ENCODE data around the gene CLASP2.

Gene CLASP2

GRCh38 chr3:33544126-33544525, 173.9 kb downstream of the CLASP2 start:
- Histone ChIP-seq H3K79me1 (ENCODE audit: low read depth, low read length) (peaks cover 1% of the 10 kb centered on the region), H3K27me3 (ENCODE audit: control insufficient read depth in 3 of 3, insufficient read depth in 3 of 3, low read depth in 1 of 3, low read length in 3 of 3) (no peaks in the 10 kb centered on the region), H2BK120ac (ENCODE audit: low read depth, low read length) (no peak overlapping the region), H3K4me2 (ENCODE audit: insufficient read depth, low read length, poor library complexity, severe bottlenecking) (no peak overlapping the region), H4K8ac (ENCODE audit: low read depth, low read length) (no peak overlapping the region), H2BK12ac (ENCODE audit: low read length) (no peak overlapping the region), H4K91ac (ENCODE audit: low read depth, low read length, poor library complexity) (no peak overlapping the region), H3K9ac (ENCODE audit: low read depth, low read length, poor library complexity) (no peak overlapping the region), H3K27ac (replicated peaks; ENCODE audit: low read length) (no peak overlapping the region), H2AK5ac (ENCODE audit: low read depth, low read length) (no peak overlapping the region), H3K14ac (ENCODE audit: low read length) (no peak overlapping the region), H3K18ac (ENCODE audit: low read length) (no peak overlapping the region), H3K4me1 (ENCODE audit: control insufficient read depth in 2 of 2, insufficient read depth in 1 of 2, low read depth in 1 of 2, low read length in 2 of 2) (no peaks in the 10 kb centered on the region), H3K23ac (ENCODE audit: low read depth, low read length, poor library complexity) (no peak overlapping the region), H3K36me3 (replicated peaks in 1 of 2; ENCODE audit: control insufficient read depth in 2 of 2, insufficient read depth in 2 of 2, low read length in 2 of 2) (peaks cover 5 to 56% of the 10 kb centered on the region in 2 donors), H2BK15ac (ENCODE audit: low read length) (no peak overlapping the region), H3K9me3 (replicated peaks in 1 of 2; ENCODE audit: control insufficient read depth in 2 of 2, insufficient read depth in 1 of 2, low read depth in 1 of 2, low read length in 2 of 2) (peaks cover 4 to 5% of the 10 kb centered on the region in 2 donors), H3K4me3 (ENCODE audit: low read length in 2 of 2) (no peak overlapping the region), H2AFZ (ENCODE audit: low read length) (no peak overlapping the region), H3K4ac (ENCODE audit: low read length) (no peak overlapping the region), H2BK5ac (ENCODE audit: low read length) (no peak overlapping the region)
- no CpG with 5 or more reads among the region's 1 CpG for WGBS, 2 donors (ENCODE audit: extremely low coverage in 2 of 2, insufficient read length in 2 of 2, insufficient replicate concordance in 1 of 2)
- DNase-seq (ENCODE audit: low spot score): no peak

GRCh38 chr3:33543601-33544000, 174.5 kb downstream of the CLASP2 start:
- Histone ChIP-seq H3K4me3 (ENCODE audit: low read length in 2 of 2) (no peak overlapping the region), H3K18ac (ENCODE audit: low read length) (no peak overlapping the region), H3K4me2 (ENCODE audit: insufficient read depth, low read length, poor library complexity, severe bottlenecking) (no peak overlapping the region), H3K27ac (replicated peaks; ENCODE audit: low read length) (no peak overlapping the region), H2AFZ (ENCODE audit: low read length) (no peak overlapping the region), H2BK12ac (ENCODE audit: low read length) (no peak overlapping the region), H3K4me1 (ENCODE audit: control insufficient read depth in 2 of 2, insufficient read depth in 1 of 2, low read depth in 1 of 2, low read length in 2 of 2) (no peaks in the 10 kb centered on the region), H3K9me3 (replicated peaks in 1 of 2; ENCODE audit: control insufficient read depth in 2 of 2, insufficient read depth in 1 of 2, low read depth in 1 of 2, low read length in 2 of 2) (peaks cover 0 to 3% of the 10 kb centered on the region in 2 donors), H3K79me1 (ENCODE audit: low read depth, low read length) (no peaks in the 10 kb centered on the region), H3K14ac (ENCODE audit: low read length) (no peak overlapping the region), H3K9ac (ENCODE audit: low read depth, low read length, poor library complexity) (no peak overlapping the region), H2BK120ac (ENCODE audit: low read depth, low read length) (no peak overlapping the region), H3K27me3 (ENCODE audit: control insufficient read depth in 3 of 3, insufficient read depth in 3 of 3, low read depth in 1 of 3, low read length in 3 of 3) (no peaks in the 10 kb centered on the region), H4K91ac (ENCODE audit: low read depth, low read length, poor library complexity) (no peak overlapping the region), H2BK15ac (ENCODE audit: low read length) (no peak overlapping the region), H4K8ac (ENCODE audit: low read depth, low read length) (no peak overlapping the region), H2AK5ac (ENCODE audit: low read depth, low read length) (no peak overlapping the region), H3K36me3 (replicated peaks in 1 of 2; ENCODE audit: control insufficient read depth in 2 of 2, insufficient read depth in 2 of 2, low read length in 2 of 2) (peaks cover 2 to 52% of the 10 kb centered on the region in 2 donors), H3K4ac (ENCODE audit: low read length) (no peak overlapping the region), H3K23ac (ENCODE audit: low read depth, low read length, poor library complexity) (no peak overlapping the region), H2BK5ac (ENCODE audit: low read length) (no peak overlapping the region)
- DNase-seq (ENCODE audit: low spot score): no peak
- WGBS, 2 donors (ENCODE audit: extremely low coverage in 2 of 2, insufficient read length in 2 of 2, insufficient replicate concordance in 1 of 2): no CpG with 5 or more reads among the region's 1 CpG

- Histone ChIP-seq H3K27me3 (ENCODE audit: control insufficient read depth in 3 of 3, insufficient read depth in 3 of 3, low read depth in 1 of 3, low read length in 3 of 3) (no peaks in the 10 kb centered on the region), H3K4me3 (ENCODE audit: low read length in 2 of 2) (no peak overlapping the region), H2BK5ac (ENCODE audit: low read length) (no peak overlapping the region), H3K23ac (ENCODE audit: low read depth, low read length, poor library complexity) (no peak overlapping the region), H3K4me2 (ENCODE audit: insufficient read depth, low read length, poor library complexity, severe bottlenecking) (no peak overlapping the region), H3K27ac (replicated peaks; ENCODE audit: low read length) (no peak overlapping the region), H3K18ac (ENCODE audit: low read length) (no peak overlapping the region), H2AFZ (ENCODE audit: low read length) (no peak overlapping the region), H4K91ac (ENCODE audit: low read depth, low read length, poor library complexity) (no peak overlapping the region), H4K8ac (ENCODE audit: low read depth, low read length) (no peak overlapping the region), H2AK5ac (ENCODE audit: low read depth, low read length) (no peak overlapping the region), H3K14ac (ENCODE audit: low read length) (no peak overlapping the region), H3K79me1 (ENCODE audit: low read depth, low read length) (no peaks in the 10 kb centered on the region), H3K9me3 (replicated peaks in 1 of 2; ENCODE audit: control insufficient read depth in 2 of 2, insufficient read depth in 1 of 2, low read depth in 1 of 2, low read length in 2 of 2) (no peaks in the 10 kb centered on the region), H3K9ac (ENCODE audit: low read depth, low read length, poor library complexity) (no peak overlapping the region), H2BK15ac (ENCODE audit: low read length) (no peak overlapping the region), H2BK12ac (ENCODE audit: low read length) (no peak overlapping the region), H3K36me3 (replicated peaks in 1 of 2; ENCODE audit: control insufficient read depth in 2 of 2, insufficient read depth in 2 of 2, low read length in 2 of 2) (peaks cover 2 to 67% of the 10 kb centered on the region in 2 donors), H3K4me1 (ENCODE audit: control insufficient read depth in 2 of 2, insufficient read depth in 1 of 2, low read depth in 1 of 2, low read length in 2 of 2) (no peaks in the 10 kb centered on the region), H2BK120ac (ENCODE audit: low read depth, low read length) (no peak overlapping the region), H3K4ac (ENCODE audit: low read length) (no peak overlapping the region)
- DNase-seq (ENCODE audit: low spot score): no peak
Measured at GRCh38 chr3:33541918-33542317, 176.1 kb downstream of the CLASP2 start.

- H2AFZ ChIP-seq (ENCODE audit: low read length): no peak overlapping the region
- H3K27me3 ChIP-seq (ENCODE audit: control insufficient read depth in 3 of 3, insufficient read depth in 3 of 3, low read depth in 1 of 3, low read length in 3 of 3): no peaks in the 10 kb centered on the region
- H3K4me3 ChIP-seq (ENCODE audit: low read length in 2 of 2): no peak overlapping the region
- H3K9me3 ChIP-seq (replicated peaks in 1 of 2; ENCODE audit: control insufficient read depth in 2 of 2, insufficient read depth in 1 of 2, low read depth in 1 of 2, low read length in 2 of 2): no peaks in the 10 kb centered on the region
- peaks cover 6 to 73% of the 10 kb centered on the region in 2 donors for H3K36me3 ChIP-seq (replicated peaks in 1 of 2; ENCODE audit: control insufficient read depth in 2 of 2, insufficient read depth in 2 of 2, low read length in 2 of 2)
- H3K23ac ChIP-seq (ENCODE audit: low read depth, low read length, poor library complexity): no peak overlapping the region
- H3K4me1 ChIP-seq (ENCODE audit: control insufficient read depth in 2 of 2, insufficient read depth in 1 of 2, low read depth in 1 of 2, low read length in 2 of 2): no peaks in the 10 kb centered on the region
- no peak overlapping the region for H3K4ac ChIP-seq (ENCODE audit: low read length)
- no peak overlapping the region for H3K14ac ChIP-seq (ENCODE audit: low read length)
- H2BK15ac ChIP-seq (ENCODE audit: low read length): no peak overlapping the region
- H3K27ac ChIP-seq (replicated peaks; ENCODE audit: low read length): no peak overlapping the region
- no peak for DNase-seq (ENCODE audit: low spot score)
- no peak overlapping the region for H2AK5ac ChIP-seq (ENCODE audit: low read depth, low read length)
- no CpG with 5 or more reads among the region's 4 CpGs for WGBS, 2 donors (ENCODE audit: extremely low coverage in 2 of 2, insufficient read length in 2 of 2, insufficient replicate concordance in 1 of 2)
- H3K9ac ChIP-seq (ENCODE audit: low read depth, low read length, poor library complexity): no peak overlapping the region
- no peak overlapping the region for H4K8ac ChIP-seq (ENCODE audit: low read depth, low read length)
- H2BK12ac ChIP-seq (ENCODE audit: low read length): no peak overlapping the region
- H3K18ac ChIP-seq (ENCODE audit: low read length): no peak overlapping the region
- no peak overlapping the region for H3K4me2 ChIP-seq (ENCODE audit: insufficient read depth, low read length, poor library complexity, severe bottlenecking)
- no peaks in the 10 kb centered on the region for H3K79me1 ChIP-seq (ENCODE audit: low read depth, low read length)
- no peak overlapping the region for H2BK5ac ChIP-seq (ENCODE audit: low read length)
- H4K91ac ChIP-seq (ENCODE audit: low read depth, low read length, poor library complexity): no peak overlapping the region
- H2BK120ac ChIP-seq (ENCODE audit: low read depth, low read length): no peak overlapping the region
Measured at GRCh38 chr3:33538678-33539339, 179.2 kb downstream of the CLASP2 start.

All from neuronal stem cell (in vitro differentiated cells).